ENCODE results near the gene SNX30.

- TF ChIP-seq CTCF (conservative IDR thresholded peaks at IDR 0.05), result no peak
- TF ChIP-seq ZFX (IDR thresholded peaks at IDR 0.05), result no peak
These were observed 31.3 kb upstream of the SNX30 start for GRCh38 chr9:112719241-112719691.

Data from C4-2B (cell line).